ENCODE data around the gene CTTNBP2.

DNA sequence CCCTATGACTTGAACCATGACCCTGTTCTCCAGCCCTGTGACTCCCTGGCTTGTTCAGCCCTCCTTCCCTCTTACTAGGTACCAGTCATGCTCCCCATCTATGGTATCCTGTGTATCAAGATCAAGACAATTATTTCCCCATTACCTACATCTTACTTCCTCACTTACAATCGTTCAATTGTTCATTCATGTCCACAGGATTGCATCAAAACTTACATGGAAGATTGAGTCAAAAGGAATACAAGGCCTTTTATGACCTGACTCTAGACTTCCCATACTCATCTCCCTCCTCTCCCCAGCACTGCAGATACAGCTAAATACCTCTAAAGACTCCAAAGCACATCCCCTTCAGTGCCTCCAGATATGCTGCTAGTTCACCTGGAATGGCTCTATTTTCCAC, 109.2 kb downstream of the CTTNBP2 start:
- no peak for TF ChIP-seq YY1 (IDR thresholded peaks at IDR 0.05; ENCODE audit: low read depth, low read length)
- TF ChIP-seq RELA (IDR thresholded peaks at IDR 0.05; ENCODE audit: borderline replicate concordance, partially characterized antibody): no peak
- TF ChIP-seq ATF7 (IDR thresholded peaks at IDR 0.05; ENCODE audit: low read depth): no peak
- TF ChIP-seq, protein P1, sequence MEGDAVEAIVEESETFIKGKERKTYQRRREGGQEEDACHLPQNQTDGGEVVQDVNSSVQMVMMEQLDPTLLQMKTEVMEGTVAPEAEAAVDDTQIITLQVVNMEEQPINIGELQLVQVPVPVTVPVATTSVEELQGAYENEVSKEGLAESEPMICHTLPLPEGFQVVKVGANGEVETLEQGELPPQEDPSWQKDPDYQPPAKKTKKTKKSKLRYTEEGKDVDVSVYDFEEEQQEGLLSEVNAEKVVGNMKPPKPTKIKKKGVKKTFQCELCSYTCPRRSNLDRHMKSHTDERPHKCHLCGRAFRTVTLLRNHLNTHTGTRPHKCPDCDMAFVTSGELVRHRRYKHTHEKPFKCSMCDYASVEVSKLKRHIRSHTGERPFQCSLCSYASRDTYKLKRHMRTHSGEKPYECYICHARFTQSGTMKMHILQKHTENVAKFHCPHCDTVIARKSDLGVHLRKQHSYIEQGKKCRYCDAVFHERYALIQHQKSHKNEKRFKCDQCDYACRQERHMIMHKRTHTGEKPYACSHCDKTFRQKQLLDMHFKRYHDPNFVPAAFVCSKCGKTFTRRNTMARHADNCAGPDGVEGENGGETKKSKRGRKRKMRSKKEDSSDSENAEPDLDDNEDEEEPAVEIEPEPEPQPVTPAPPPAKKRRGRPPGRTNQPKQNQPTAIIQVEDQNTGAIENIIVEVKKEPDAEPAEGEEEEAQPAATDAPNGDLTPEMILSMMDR (IDR thresholded peaks at IDR 0.05 in 2 of 3, conservative IDR thresholded peaks at IDR 0.05 in 1 of 3; ENCODE audit: control insufficient read depth in 2 of 3, extremely low read depth in 1 of 3, insufficient read depth in 1 of 3, low read depth in 3 of 3, low read length in 3 of 3): no peak
- no peak for TF ChIP-seq POLR2A (IDR thresholded peaks at IDR 0.05; ENCODE audit: low read depth, low read length)
- no peak for TF ChIP-seq RAD21 (IDR thresholded peaks at IDR 0.05; ENCODE audit: insufficient read depth, low read depth, low read length)
- TF ChIP-seq CBFB (IDR thresholded peaks at IDR 0.05; ENCODE audit: low read depth): no peak
- TF ChIP-seq TBL1XR1 (IDR thresholded peaks at IDR 0.05; ENCODE audit: low read depth, low read length): no peak
- TF ChIP-seq GABPA (IDR thresholded peaks at IDR 0.05; ENCODE audit: low read depth): no peak
- TF ChIP-seq POLR2AphosphoS5 (IDR thresholded peaks at IDR 0.05; ENCODE audit: low read length): no peak
